Fibroblast of villous mesenchyme (primary cell): Measurements from ENCODE around the gene EZH2. TPM values are rescaled to one million over a fixed set of nuclear protein-coding genes. Genes with fewer than 3 reads are reported as not detected.

Experiments used
- DNase-seq: peaks from one replicate; pipeline ENCODE4 v3.0.0-alpha.2; 2010; ENCODE audit warnings: low read depth
- H3K4me3 ChIP-seq: 2 replicates; pipeline ENCODE4 v1.5.1; 2011; ENCODE audit warnings: low read depth, mild to moderate bottlenecking, low read length
- total RNA-seq: library from RNA; depleted of rRNA; stranded (reverse); fragments of >200 nt; gene quantifications from 2 replicates; pipeline ENCODE4 v1.2.3, GENCODE V29; 2012
- TF ChIP-seq, protein P1 (sequence below): IDR thresholded peaks from 2 replicates; pipeline ENCODE4 v1.5.1; 2012; ENCODE audit warnings: low read depth, mild to moderate bottlenecking, low read length; ENCODE audit not compliant: insufficient read depth

Gene EZH2
- total RNA-seq, 1 donor, result 12.1 TPM

DNA sequence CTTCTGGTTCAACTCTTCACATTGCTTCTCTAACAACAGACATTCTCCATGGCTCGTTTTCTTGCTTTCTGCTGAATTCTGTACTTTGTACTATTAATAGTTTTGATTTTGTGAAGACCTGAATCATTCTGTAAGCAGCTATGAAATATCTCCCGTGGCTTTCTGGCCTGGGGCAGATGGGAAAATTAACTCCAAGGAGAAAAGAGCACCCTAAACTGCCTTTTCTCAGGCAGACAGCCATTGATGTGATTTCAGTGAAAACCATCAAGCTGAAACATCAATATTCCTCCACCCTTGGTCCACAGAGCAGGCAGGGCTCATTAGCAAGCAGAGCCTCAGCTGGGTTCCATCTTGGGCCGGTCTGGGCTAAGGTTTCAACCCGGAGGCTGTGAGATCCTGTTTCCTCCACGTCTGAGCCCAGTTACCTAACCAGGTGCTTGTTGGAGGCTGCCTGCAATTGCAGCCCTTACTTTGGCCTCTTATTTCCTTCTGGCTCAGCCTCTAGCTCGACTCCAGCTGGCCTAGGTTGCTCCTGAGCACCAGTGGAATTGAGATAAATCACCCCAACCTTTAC is 21.1 kb upstream of the EZH2 start:
- no peak overlapping the region for H3K4me3 ChIP-seq
- TF ChIP-seq, protein P1, sequence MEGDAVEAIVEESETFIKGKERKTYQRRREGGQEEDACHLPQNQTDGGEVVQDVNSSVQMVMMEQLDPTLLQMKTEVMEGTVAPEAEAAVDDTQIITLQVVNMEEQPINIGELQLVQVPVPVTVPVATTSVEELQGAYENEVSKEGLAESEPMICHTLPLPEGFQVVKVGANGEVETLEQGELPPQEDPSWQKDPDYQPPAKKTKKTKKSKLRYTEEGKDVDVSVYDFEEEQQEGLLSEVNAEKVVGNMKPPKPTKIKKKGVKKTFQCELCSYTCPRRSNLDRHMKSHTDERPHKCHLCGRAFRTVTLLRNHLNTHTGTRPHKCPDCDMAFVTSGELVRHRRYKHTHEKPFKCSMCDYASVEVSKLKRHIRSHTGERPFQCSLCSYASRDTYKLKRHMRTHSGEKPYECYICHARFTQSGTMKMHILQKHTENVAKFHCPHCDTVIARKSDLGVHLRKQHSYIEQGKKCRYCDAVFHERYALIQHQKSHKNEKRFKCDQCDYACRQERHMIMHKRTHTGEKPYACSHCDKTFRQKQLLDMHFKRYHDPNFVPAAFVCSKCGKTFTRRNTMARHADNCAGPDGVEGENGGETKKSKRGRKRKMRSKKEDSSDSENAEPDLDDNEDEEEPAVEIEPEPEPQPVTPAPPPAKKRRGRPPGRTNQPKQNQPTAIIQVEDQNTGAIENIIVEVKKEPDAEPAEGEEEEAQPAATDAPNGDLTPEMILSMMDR, result no peak
- no peak for DNase-seq

DNA sequence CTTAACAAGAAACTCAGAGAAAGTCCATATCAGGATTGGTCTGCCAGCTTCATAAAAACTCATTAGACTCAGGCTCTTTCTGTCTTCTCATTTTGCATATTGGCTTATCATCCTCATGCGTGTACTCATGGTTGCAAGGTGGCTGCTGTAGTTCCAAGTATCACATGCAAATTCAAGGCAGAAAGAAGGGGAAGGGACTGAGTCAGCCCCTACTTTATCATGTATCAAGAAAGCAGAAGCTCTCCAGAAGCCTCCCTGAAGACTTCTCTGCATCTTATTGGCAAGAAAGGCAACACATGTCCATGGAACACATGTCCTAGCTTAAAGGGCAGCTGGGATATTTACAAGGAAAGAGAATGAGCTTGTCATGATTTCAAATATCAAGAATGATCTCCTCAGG is 19.4 kb upstream of the EZH2 start:
- TF ChIP-seq, protein P1, result no peak
- H3K4me3 ChIP-seq, result no peak overlapping the region

DNA sequence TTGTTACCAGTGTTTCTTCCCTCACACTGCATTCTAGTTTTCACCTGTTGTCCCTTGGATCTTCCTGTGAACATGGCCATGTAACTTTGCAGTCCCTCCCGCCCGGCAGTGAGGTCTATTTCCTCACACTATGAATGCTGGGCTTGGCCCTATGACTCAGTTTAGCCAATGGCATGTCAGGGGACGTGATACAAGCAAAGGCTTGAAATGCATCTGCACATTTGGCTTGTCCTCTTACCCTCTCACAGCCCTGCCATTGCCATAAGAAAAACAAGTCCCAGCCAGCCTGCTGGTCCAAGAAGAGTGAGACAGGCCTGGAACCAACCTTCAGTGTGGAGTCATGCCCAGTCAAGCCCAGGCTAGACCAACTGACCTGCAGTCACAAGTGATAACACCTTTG is 17.1 kb upstream of the EZH2 start:
- no peak for DNase-seq
- no peak overlapping the region for H3K4me3 ChIP-seq
- TF ChIP-seq, protein P1, result no peak

More for the DNA sequence above, 19.4 kb upstream of the EZH2 start:
- DNase-seq, result no peak

DNA sequence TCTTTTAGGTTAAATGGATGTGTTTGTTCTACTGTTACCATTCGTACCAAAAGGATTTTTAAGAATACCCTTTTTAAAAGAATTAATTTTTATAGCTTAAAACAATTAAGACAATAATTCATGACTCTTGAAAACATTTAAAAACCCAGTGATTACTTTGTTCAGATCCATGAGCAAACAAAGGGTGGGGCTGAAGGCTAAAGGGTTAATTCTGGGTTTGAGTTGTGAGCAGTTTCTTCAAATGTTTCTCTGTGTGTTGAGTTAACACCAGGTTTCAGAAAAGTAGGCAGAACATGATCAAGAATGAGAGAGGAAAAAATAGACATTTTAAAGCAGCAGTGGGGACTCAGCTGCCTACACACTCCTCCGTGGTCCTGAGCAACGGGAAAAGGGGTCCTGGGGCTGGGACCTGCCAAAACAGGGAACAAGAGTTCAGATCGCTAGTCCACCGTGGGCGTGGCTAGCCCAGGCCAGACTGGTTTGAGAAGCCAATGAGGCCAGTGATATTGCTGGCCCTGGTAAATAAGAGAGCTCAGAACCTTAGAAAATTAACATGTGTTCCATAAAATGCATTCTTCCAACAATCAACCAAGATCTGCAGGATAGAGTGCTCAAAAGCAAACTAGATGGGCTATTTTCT is 14.9 kb upstream of the EZH2 start:
- no peak overlapping the region for H3K4me3 ChIP-seq
- no peak for DNase-seq
- TF ChIP-seq, protein P1, result no peak

DNA sequence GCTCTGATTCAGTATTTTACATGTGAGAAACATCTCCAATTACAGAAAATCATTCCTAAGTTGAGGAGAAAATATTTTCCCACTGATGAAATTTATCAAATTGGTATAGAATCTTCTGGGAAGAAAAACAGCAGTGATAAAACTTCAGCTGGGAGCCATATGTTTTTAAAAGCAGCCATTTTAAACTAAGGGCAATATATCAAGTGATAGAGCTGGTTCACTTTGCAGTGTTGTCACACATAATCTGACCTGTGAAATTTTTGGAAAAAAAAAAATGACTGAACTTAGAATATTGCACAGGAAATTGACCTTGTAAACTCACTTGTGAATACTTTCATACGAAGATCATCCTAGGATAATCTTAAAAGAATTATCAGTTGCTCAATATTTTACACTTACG is 10.5 kb upstream of the EZH2 start:
- no peak overlapping the region for H3K4me3 ChIP-seq
- TF ChIP-seq, protein P1, result no peak

DNA sequence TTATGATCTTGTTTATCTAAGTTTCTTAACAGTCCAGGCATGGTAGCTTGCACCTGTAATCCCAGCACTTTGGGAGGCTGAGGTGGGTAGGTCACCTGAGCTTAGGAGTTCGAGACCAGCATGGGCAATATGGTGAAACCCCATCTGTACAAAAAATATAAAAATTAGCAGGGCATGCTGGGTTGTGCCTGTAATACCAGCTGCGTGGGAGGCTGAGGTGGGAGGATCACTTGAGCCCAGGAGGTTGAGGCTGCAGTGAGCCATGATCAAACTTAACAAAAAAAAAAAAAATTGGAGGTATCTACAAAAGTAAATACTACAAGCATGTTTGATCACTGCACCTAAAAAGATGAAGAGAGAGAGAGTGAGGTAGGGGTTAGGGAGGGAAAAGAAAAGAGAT is 9.0 kb upstream of the EZH2 start:
- TF ChIP-seq, protein P1, result no peak

More for the DNA sequence above, 10.5 kb upstream of the EZH2 start:
- no peak for DNase-seq

More for the DNA sequence above, 9.0 kb upstream of the EZH2 start:
- DNase-seq, result no peak
- no peak overlapping the region for H3K4me3 ChIP-seq
